HepG2 (cell line): ENCODE data around the gene TRAK1. TPM values are rescaled to one million over a fixed set of nuclear protein-coding genes. Genes with fewer than 3 reads are reported as not detected.

Source experiments
- ASH2L ChIP-seq: fragments of 300-600, 200-600 bp; sonication (generic); IDR thresholded peaks from 2 replicates; pipeline ENCODE4 v1.7.0; 2017; ENCODE audit warnings: low read depth, mild to moderate bottlenecking, moderate library complexity, mixed read lengths, low read length; ENCODE audit not compliant: insufficient read length
- CCDC6 ChIP-seq: sonication (generic); formaldehyde crosslinking; IDR thresholded peaks from 2 replicates; pipeline ENCODE4 v1.8.1; 2022; ENCODE audit warnings: mild to moderate bottlenecking, missing genetic modification reagents, moderate library complexity
- HBP1 ChIP-seq: IDR thresholded peaks from 2 replicates; pipeline ENCODE4 v1.6.1; 2016; ENCODE audit warnings: low read depth, control low read depth
- KLF11 ChIP-seq: IDR thresholded peaks from 2 replicates; pipeline ENCODE4 v1.6.1; 2016; ENCODE audit warnings: missing compliant biosample characterization
- NFYC ChIP-seq: IDR thresholded peaks from 2 replicates; pipeline ENCODE4 v1.6.1; 2016; ENCODE audit warnings: missing genetic modification reagents, missing compliant biosample characterization
- SIX4 ChIP-seq: sonication (generic); formaldehyde crosslinking; IDR thresholded peaks from 2 replicates; pipeline ENCODE4 v1.4.0; 2020; ENCODE audit warnings: missing genetic modification reagents
- TEAD3 ChIP-seq: optimal IDR thresholded peaks from 2 replicates; pipeline ENCODE3; 2016; ENCODE audit warnings: borderline replicate concordance
- ZNF580 ChIP-seq: IDR thresholded peaks from 2 replicates; pipeline ENCODE4 v1.6.1; 2016; ENCODE audit warnings: low read depth, borderline replicate concordance
- ZNF891 ChIP-seq: sonication (generic); formaldehyde crosslinking; IDR thresholded peaks from 2 replicates; pipeline ENCODE4 v1.5.0; 2020; ENCODE audit warnings: mild to moderate bottlenecking, missing genetic modification reagents
- polyA plus RNA-seq, 8 experiments: library from polyadenylated mRNA; depleted of rRNA in 3 of 8; stranded (reverse) in 7 of 8; unstranded in 1 of 8; fragments of >200 nt; fragmentation: Illumina TruSeq in 4 of 8; extraction: Trizol in 4 of 8; gene quantifications; 2 replicates each; pipeline versions ENCODE4 v1.2.1 to v1.2.3, GENCODE V29; 2011 to 2016; ENCODE audit warnings: low read depth in 4 of 8, missing spikeins in 1 of 8, mixed read lengths in 1 of 8; ENCODE audit not compliant: insufficient read depth in 1 of 8
- total RNA-seq, 5 experiments: library from RNA; depleted of rRNA; stranded (reverse); fragments of >200 nt; fragmentation: Illumina TruSeq; extraction: Trizol; gene quantifications; 2 replicates each; pipeline ENCODE4 v1.2.3, GENCODE V29; 2016; ENCODE audit warnings: low read depth in 1 of 5
- TF ChIP-seq, protein P1 (sequence below): sonication (generic); formaldehyde crosslinking; IDR thresholded peaks from 2 replicates; pipeline ENCODE4 v1.8.0; 2022; ENCODE audit warnings: missing genetic modification reagents, mild to moderate bottlenecking, inconsistent platforms, borderline replicate concordance
- TF ChIP-seq, protein P2 (sequence below): sonication (generic); formaldehyde crosslinking; conservative IDR thresholded peaks from 2 replicates; pipeline ENCODE4 v1.8.1; 2023; ENCODE audit warnings: missing genetic modification reagents
- TF ChIP-seq, protein P3 (sequence below): sonication (generic); formaldehyde crosslinking; IDR thresholded peaks from 2 replicates; pipeline ENCODE4 v1.5.1; 2020; ENCODE audit warnings: mild to moderate bottlenecking, missing genetic modification reagents, moderate library complexity
- TF ChIP-seq, protein P4 (sequence below): IDR thresholded peaks from 2 replicates; pipeline ENCODE4 v1.6.1; 2018; ENCODE audit warnings: missing genetic modification reagents, mild to moderate bottlenecking, missing compliant biosample characterization

The TRAK1 gene
- total and polyA plus RNA-seq, 2 of the 13 experiments (the other 11 are each of a cell fraction or from before 2014, with no cell fraction given) = 20.5 to 46.6 TPM

DNA sequence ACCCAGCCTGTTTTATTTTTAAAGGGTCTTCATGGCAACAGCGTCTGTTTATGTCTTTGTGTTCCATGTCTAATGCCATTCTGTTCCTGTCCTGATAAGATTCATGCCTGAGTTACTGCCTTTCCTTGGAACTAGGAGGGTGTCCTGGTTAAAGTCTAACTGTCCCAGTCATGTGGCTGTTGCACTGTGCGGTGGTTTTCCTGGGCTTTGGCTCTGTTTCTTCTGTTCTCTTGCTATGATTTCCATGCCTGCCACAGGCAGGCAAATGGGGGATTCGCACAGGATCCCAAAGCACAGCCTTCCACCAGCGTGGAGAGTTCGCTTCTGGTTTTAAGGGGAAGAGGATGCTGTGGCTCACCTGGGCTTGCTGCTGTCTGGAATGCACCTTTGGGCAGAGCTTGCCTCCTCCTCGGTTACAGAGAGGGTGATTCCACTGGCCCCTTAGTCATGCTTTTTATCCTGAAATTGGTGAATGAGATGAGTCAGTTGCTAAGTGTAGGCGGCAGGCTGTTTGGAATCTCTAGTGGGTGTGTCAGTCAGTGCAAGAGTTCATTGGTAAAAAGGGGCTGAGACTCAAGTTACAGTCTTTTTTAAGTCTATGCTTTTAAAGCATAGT is 88.1 kb downstream of the TRAK1 start (continued):
- TF ChIP-seq, protein P1, sequence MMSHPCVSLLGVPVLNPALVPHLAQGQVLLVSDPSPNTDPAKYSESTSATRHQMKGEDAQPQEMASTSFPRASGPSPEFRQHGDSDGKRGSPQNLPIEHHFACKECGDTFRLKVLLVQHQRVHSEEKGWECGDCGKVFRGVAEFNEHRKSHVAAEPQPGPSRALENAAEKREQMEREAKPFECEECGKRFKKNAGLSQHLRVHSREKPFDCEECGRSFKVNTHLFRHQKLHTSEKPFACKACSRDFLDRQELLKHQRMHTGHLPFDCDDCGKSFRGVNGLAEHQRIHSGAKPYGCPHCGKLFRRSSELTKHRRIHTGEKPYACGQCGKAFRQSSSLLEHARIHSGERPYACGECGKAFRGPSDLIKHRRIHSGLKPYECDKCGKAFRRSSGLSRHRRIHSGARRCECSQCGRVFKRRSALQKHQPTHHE (CRISPR knock-in tag) = no peak
- TF ChIP-seq, protein P2, sequence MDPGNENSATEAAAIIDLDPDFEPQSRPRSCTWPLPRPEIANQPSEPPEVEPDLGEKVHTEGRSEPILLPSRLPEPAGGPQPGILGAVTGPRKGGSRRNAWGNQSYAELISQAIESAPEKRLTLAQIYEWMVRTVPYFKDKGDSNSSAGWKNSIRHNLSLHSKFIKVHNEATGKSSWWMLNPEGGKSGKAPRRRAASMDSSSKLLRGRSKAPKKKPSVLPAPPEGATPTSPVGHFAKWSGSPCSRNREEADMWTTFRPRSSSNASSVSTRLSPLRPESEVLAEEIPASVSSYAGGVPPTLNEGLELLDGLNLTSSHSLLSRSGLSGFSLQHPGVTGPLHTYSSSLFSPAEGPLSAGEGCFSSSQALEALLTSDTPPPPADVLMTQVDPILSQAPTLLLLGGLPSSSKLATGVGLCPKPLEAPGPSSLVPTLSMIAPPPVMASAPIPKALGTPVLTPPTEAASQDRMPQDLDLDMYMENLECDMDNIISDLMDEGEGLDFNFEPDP (CRISPR knock-in tag) = 0 out of 2 replicates have a peak, but pooled peaks have one; percentile 87
- TF ChIP-seq TEAD3 (CRISPR knock-in tag) (peak; percentile 53), KLF11 (CRISPR knock-in tag) (0 out of 2 replicates have a peak, but pooled peaks have one; percentile 28), ZNF891 (CRISPR knock-in tag) (0 out of 2 replicates have a peak, but pooled peaks have one; percentile 22), ZNF580 (no peak), ASH2L (peak; percentile 33), SIX4 (CRISPR knock-in tag) (peak; percentile 70), CCDC6 (CRISPR knock-in tag) (0 out of 2 replicates have a peak, but pooled peaks have one; percentile 24), HBP1 (CRISPR knock-in tag) (0 out of 2 replicates have a peak, but pooled peaks have one; percentile 46), NFYC (CRISPR knock-in tag) (peak; percentile 42)
- TF ChIP-seq, protein P3, sequence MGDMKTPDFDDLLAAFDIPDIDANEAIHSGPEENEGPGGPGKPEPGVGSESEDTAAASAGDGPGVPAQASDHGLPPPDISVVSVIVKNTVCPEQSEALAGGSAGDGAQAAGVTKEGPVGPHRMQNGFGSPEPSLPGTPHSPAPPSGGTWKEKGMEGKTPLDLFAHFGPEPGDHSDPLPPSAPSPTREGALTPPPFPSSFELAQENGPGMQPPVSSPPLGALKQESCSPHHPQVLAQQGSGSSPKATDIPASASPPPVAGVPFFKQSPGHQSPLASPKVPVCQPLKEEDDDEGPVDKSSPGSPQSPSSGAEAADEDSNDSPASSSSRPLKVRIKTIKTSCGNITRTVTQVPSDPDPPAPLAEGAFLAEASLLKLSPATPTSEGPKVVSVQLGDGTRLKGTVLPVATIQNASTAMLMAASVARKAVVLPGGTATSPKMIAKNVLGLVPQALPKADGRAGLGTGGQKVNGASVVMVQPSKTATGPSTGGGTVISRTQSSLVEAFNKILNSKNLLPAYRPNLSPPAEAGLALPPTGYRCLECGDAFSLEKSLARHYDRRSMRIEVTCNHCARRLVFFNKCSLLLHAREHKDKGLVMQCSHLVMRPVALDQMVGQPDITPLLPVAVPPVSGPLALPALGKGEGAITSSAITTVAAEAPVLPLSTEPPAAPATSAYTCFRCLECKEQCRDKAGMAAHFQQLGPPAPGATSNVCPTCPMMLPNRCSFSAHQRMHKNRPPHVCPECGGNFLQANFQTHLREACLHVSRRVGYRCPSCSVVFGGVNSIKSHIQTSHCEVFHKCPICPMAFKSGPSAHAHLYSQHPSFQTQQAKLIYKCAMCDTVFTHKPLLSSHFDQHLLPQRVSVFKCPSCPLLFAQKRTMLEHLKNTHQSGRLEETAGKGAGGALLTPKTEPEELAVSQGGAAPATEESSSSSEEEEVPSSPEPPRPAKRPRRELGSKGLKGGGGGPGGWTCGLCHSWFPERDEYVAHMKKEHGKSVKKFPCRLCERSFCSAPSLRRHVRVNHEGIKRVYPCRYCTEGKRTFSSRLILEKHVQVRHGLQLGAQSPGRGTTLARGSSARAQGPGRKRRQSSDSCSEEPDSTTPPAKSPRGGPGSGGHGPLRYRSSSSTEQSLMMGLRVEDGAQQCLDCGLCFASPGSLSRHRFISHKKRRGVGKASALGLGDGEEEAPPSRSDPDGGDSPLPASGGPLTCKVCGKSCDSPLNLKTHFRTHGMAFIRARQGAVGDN (CRISPR knock-in tag) = peak; percentile 32
- TF ChIP-seq, protein P4, sequence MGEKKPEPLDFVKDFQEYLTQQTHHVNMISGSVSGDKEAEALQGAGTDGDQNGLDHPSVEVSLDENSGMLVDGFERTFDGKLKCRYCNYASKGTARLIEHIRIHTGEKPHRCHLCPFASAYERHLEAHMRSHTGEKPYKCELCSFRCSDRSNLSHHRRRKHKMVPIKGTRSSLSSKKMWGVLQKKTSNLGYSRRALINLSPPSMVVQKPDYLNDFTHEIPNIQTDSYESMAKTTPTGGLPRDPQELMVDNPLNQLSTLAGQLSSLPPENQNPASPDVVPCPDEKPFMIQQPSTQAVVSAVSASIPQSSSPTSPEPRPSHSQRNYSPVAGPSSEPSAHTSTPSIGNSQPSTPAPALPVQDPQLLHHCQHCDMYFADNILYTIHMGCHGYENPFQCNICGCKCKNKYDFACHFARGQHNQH = peak; percentile 38; the same call in 1 of the 2 replicates
